Lower leg skin (tissue), 3 donors: Measurements from ENCODE around the gene ZNF329.

Source experiments
- CTCF ChIP-seq, 3 donors: fragments of 450-650 bp; IDR thresholded peaks; one replicate each; pipeline ENCODE4 v1.5.1; 2016; ENCODE audit warnings: antibody characterized with exemption in 3 of 3, mild to moderate bottlenecking in 3 of 3, moderate library complexity in 2 of 3
- POLR2A ChIP-seq, 2 donors: fragments of 450-650 bp; IDR thresholded peaks; one replicate each; pipeline ENCODE4 v1.6.1; 2016 to 2017; ENCODE audit warnings: antibody characterized with exemption in 2 of 2, mild to moderate bottlenecking in 1 of 2, moderate library complexity in 1 of 2

DNA sequence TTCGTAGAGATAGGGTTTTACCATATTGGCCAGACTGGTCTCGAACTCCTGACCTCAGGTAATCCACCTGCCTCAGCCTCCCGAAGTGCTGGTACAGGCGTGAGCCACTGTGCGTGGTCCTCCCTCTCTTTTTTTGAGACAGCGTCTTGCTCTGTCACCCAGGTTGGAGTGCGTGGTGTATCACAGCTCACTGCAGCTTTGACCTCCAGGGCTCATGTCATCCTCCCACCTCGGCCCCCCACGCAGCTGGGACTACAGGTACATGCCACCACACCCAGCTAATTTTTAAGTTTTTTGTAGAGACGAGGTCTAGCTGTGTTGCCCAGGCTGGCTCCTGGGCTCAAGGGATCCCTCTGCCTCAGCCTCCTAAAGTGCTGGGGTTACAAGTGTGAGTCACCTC lies 70.8 kb downstream of the ZNF329 start:
- TF ChIP-seq POLR2A (IDR thresholded peaks at IDR 0.05) (no peak), CTCF (IDR thresholded peaks at IDR 0.05) (no peak)
